A549 (cell line): ENCODE measurements around the gene LIG1. TPM values are rescaled to one million over a fixed set of nuclear protein-coding genes. Genes with fewer than 3 reads are reported as not detected.

Experiments used
- ATAC-seq, 2 experiments: fragments of 200-7000 bp in 1 of 2; fragments of >200 bp in 1 of 2; cut with Nextera tagmentation in 1 of 2; cut with Tn5 transposase in 1 of 2; 3 replicates each; pipeline versions ENCODE4 v1.8.0 to v1.9.1; 2018 to 2020; ENCODE audit warnings: mild to moderate bottlenecking in 1 of 2, moderate library complexity in 1 of 2
- CTCF ChIA-PET: fragments of 300-600 bp; sonication (Branson Sonifier 250); formaldehyde crosslinking; extraction: SDS; loops from one replicate; lab custom pipeline; 2021; ENCODE audit warnings: antibody characterized with exemption, inconsistent platforms; lab: Yijun Ruan, JAX
- POLR2A ChIA-PET: fragments of 350-600 bp; formaldehyde crosslinking; extraction: SDS; loops from one replicate; lab custom pipeline; 2021; ENCODE audit warnings: antibody characterized with exemption, inconsistent platforms; lab: Yijun Ruan, JAX
- DNase-seq, 2 experiments: peaks; one replicate each; pipeline versions ENCODE4 v3.0.0 to v3.0.0-alpha.2; 2011 to 2016; ENCODE audit warnings: low read depth in 1 of 2, low spot score in 1 of 2
- FAIRE-seq: peaks from 2 replicates; lab custom pipeline; 2011; peaks lifted over from hg19 to GRCh38; lab: Jason Lieb, UNC
- H3K27ac ChIP-seq, 2 experiments: fragments of >200 bp; sonication (Bioruptor Twin); formaldehyde crosslinking; 3 replicates each; pipeline ENCODE4 v1.5.1; 2016 to 2017
- H3K4me1 ChIP-seq: fragments of >200 bp; sonication (Bioruptor Twin); formaldehyde crosslinking; 3 replicates; pipeline ENCODE4 v1.6.1; 2016
- H3K4me2 ChIP-seq: fragments of >200 bp; sonication (Bioruptor Twin); formaldehyde crosslinking; 3 replicates; pipeline ENCODE4 v1.6.1; 2016
- H3K4me3 ChIP-seq: fragments of >200 bp; sonication (Bioruptor Twin); formaldehyde crosslinking; 3 replicates; pipeline ENCODE4 v1.5.1; 2016
- H3K9me3 ChIP-seq: fragments of >200 bp; sonication (Bioruptor Twin); formaldehyde crosslinking; 3 replicates; pipeline ENCODE4 v1.6.1; 2016
- BHLHE40 ChIP-seq: IDR thresholded peaks from 2 replicates; pipeline ENCODE4 v1.6.1; 2012; ENCODE audit warnings: low read depth, low read length, inconsistent platforms
- CBX8 ChIP-seq: fragments of 200-600 bp; sonication (generic); IDR thresholded peaks from 2 replicates; pipeline ENCODE4 v1.6.1; 2016
- CEBPB ChIP-seq, 2 experiments: fragments of >200 bp in 1 of 2; sonication (Bioruptor Twin) in 1 of 2; formaldehyde crosslinking in 1 of 2; IDR thresholded peaks; 2 replicates each; pipeline ENCODE4 v1.6.1; 2012 to 2016
- CHD2 ChIP-seq: fragments of 150-350 bp; IDR thresholded peaks from 2 replicates; pipeline ENCODE4 v1.6.1; 2014; ENCODE audit warnings: low read length; ENCODE audit not compliant: partially characterized antibody
- CTCF ChIP-seq: fragments of >200 bp; sonication (Bioruptor Twin); formaldehyde crosslinking; IDR thresholded peaks from 3 replicates; pipeline ENCODE4 v1.5.1; 2016
- EHF ChIP-seq: fragments of 250-450 bp; sonication (Bioruptor Pico); IDR thresholded peaks from 2 replicates; pipeline ENCODE4 v1.5.0; 2020; ENCODE audit warnings: mild to moderate bottlenecking
- EHMT2 ChIP-seq: fragments of 200-600 bp; sonication (generic); IDR thresholded peaks from 2 replicates; pipeline ENCODE4 v1.6.1; 2016; ENCODE audit warnings: antibody characterized with exemption, low read depth, mild to moderate bottlenecking, moderate library complexity
- EP300 ChIP-seq, 2 experiments: fragments of >200 bp; sonication (Bioruptor Twin); formaldehyde crosslinking; IDR thresholded peaks; 2 replicates in 1 of 2; 3 replicates in 1 of 2; pipeline ENCODE4 v1.6.1; 2016 to 2017
- FOSL2 ChIP-seq, 2 experiments: fragments of 450-650 bp in 1 of 2; fragments of >200 bp in 1 of 2; sonication (Bioruptor Twin) in 1 of 2; formaldehyde crosslinking; IDR thresholded peaks; 2 replicates each; pipeline versions ENCODE4 v1.5.0 to v1.6.1; 2016 to 2020; ENCODE audit warnings: mild to moderate bottlenecking in 1 of 2, moderate library complexity in 1 of 2
- FOXS1 ChIP-seq: fragments of 250-450 bp; sonication (Bioruptor Pico); IDR thresholded peaks from 2 replicates; pipeline ENCODE4 v1.5.0; 2020; ENCODE audit warnings: mild to moderate bottlenecking, moderate library complexity
- HES2 ChIP-seq: fragments of >200 bp; sonication (Bioruptor Twin); formaldehyde crosslinking; IDR thresholded peaks from 2 replicates; pipeline ENCODE4 v1.6.1; 2016
- HEYL ChIP-seq: fragments of 250-450 bp; sonication (Bioruptor Pico); IDR thresholded peaks from 2 replicates; pipeline ENCODE4 v1.8.0; 2021; ENCODE audit warnings: mild to moderate bottlenecking, moderate library complexity
- JUN ChIP-seq, 2 experiments: fragments of >200 bp; sonication (Bioruptor Twin); formaldehyde crosslinking; IDR thresholded peaks; 2 replicates in 1 of 2; 3 replicates in 1 of 2; pipeline ENCODE4 v1.6.1; 2016 to 2017
- JUNB ChIP-seq: fragments of >200 bp; sonication (Bioruptor Twin); formaldehyde crosslinking; IDR thresholded peaks from 2 replicates; pipeline ENCODE4 v1.6.1; 2016
- KDM1A ChIP-seq: fragments of 200-600 bp; sonication (generic); IDR thresholded peaks from 2 replicates; pipeline ENCODE4 v1.6.1; 2016; ENCODE audit warnings: low read depth, mild to moderate bottlenecking
- MAX ChIP-seq: IDR thresholded peaks from 2 replicates; pipeline ENCODE4 v1.6.1; 2012
- MYC ChIP-seq: IDR thresholded peaks from 2 replicates; pipeline ENCODE4 v1.6.1; 2012; ENCODE audit warnings: mild to moderate bottlenecking, inconsistent platforms, low read length, improper control_type of control experiment, borderline replicate concordance
- NPAS2 ChIP-seq: fragments of 250-450 bp; sonication (Bioruptor Pico); IDR thresholded peaks from 2 replicates; pipeline ENCODE4 v1.8.0; 2022; ENCODE audit warnings: mild to moderate bottlenecking, moderate library complexity, borderline replicate concordance
- PHF8 ChIP-seq: fragments of 200-600 bp; sonication (generic); IDR thresholded peaks from 2 replicates; pipeline ENCODE4 v1.6.1; 2016; ENCODE audit warnings: low read depth, mild to moderate bottlenecking, antibody characterized with exemption, moderate library complexity, borderline replicate concordance
- POLR2A ChIP-seq: IDR thresholded peaks from 2 replicates; pipeline ENCODE4 v1.6.1; 2012; ENCODE audit warnings: mild to moderate bottlenecking, low read length
- REST ChIP-seq: fragments of 200-600 bp; sonication (generic); IDR thresholded peaks from 2 replicates; pipeline ENCODE4 v1.6.1; 2016; ENCODE audit warnings: antibody characterized with exemption, mild to moderate bottlenecking, moderate library complexity
- SMC3 ChIP-seq: fragments of >200 bp; sonication (Bioruptor Twin); formaldehyde crosslinking; IDR thresholded peaks from 3 replicates; pipeline ENCODE4 v1.6.1; 2018; ENCODE audit warnings: inconsistent platforms
- TP53 ChIP-seq: fragments of 250-450 bp; sonication (Bioruptor Pico); IDR thresholded peaks from 2 replicates; pipeline ENCODE4 v1.5.0; 2021; ENCODE audit warnings: mild to moderate bottlenecking, moderate library complexity
- ZFP36 ChIP-seq: fragments of 450-650 bp; IDR thresholded peaks from 2 replicates; pipeline ENCODE4 v1.6.1; 2014; ENCODE audit warnings: borderline replicate concordance; ENCODE audit not compliant: partially characterized antibody
- WGBS: methylation state at CpG from one replicate; pipeline ENCODE4 v1.1.6; 2017; ENCODE audit errors: missing lambda C conversion rate; 5-methylcytosine and 5-hydroxymethylcytosine counted together
- polyA plus RNA-seq, 4 experiments: library from polyadenylated mRNA; depleted of rRNA in 3 of 4; stranded (reverse); fragments of >200 nt; fragmentation: RNase III in 1 of 4; extraction: RNeasy Plus Mini Kit Qiagen cat#74134 plus additional on column Dnase treatment in 1 of 4; gene quantifications; 2 replicates in 3 of 4; 3 replicates in 1 of 4; pipeline ENCODE4 v1.2.3, GENCODE V29; 2011 to 2017
- TF ChIP-seq, protein P1 (sequence below): fragments of 150-350 bp; IDR thresholded peaks from 2 replicates; pipeline ENCODE4 v1.6.1; 2014; ENCODE audit warnings: low read depth, mild to moderate bottlenecking, low read length

LIG1 gene
- polyA plus RNA-seq, 2 of the 4 experiments (the other 2 are of a cell fraction), result 54.9 to 101 TPM

- peak; percentile 85 for TF ChIP-seq REST
- peak; percentile 55 for TF ChIP-seq MAX
- TF ChIP-seq PHF8, result peak; percentile 73; the same call in 1 of the 2 replicates
- TF ChIP-seq BHLHE40, result peak; percentile 8; the same call in 1 of the 2 replicates
- peak; percentile 89 for TF ChIP-seq POLR2A
- no peak for TF ChIP-seq EHF (CRISPR knock-in tag)
- TF ChIP-seq, all 56 proteins: peak for 10
These were observed 59.7 kb downstream of the LIG1 start, which contains the start of gene PLA2G4C (continued) for GRCh38 chr19:48110350-48110966.

DNA sequence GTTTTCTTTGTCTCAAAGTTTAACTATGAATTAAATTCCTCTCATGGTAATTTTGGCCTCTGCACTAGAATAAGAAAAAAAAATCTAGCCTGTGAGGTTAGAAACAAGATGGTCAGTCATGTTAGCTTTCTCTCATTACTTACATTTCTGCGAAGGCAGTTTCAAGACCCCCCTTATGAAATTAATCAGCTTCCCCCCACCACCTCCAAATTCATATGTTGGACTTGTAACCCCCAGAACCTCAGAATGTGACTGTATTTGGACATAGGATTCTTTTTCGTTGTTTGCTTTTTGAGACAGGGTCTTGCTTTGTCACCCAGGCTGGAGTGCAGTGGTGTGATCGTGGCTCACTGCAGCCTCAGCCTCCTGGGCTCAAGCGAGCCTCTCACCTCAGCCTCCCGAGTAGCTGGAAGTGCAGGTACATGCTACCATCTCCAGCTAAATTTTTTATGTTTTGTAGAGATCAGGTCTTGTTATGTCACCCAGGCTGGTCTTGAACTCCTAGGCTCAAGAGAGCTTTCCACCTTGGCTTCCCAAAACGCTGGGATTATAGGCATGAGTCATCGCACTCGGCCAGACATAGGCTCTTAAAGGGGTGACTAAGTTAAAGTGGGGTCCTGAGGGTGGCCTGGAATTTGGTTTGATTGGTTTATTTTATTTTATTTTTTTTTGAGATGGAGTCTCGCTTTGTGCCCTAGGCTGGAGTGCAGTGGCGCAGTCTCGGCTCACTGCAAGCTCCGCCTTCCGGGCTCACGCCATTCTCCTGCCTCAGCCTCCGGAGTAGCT lies 61.0 kb downstream of the LIG1 start:
- Histone ChIP-seq H3K4me2 (no peak overlapping the region; the same call in 2 of the 3 replicates), H3K27ac (peak overlapping the region in 1 of 2 experiments; percentile 92; a peak in 2 of 6 replicates), H3K4me1 (peaks cover 15% of the 10 kb centered on the region), H3K4me3 (no peak overlapping the region), H3K9me3 (no peaks in the 10 kb centered on the region)
- ChIA-PET POLR2A (interaction anchor here (0.6 to 1.7 kb wide), 4 partner anchors 9 to 361 kb away, joined by 5 to 6 read pairs (median 6); no protein-coding TSS in a partner anchor), CTCF (interaction anchor here (0.6 to 15.6 kb wide), 14 partner anchors 9 to 291 kb away, joined by 3 to 281 read pairs (median 6); no protein-coding TSS in a partner anchor)
- WGBS, result 81% methylated on average over 15 of the region's 15 CpGs
- TF ChIP-seq CTCF (no peak), FOSL2 (IDR thresholded peaks at IDR 0.05) (no peak), FOSL2 (CRISPR knock-in tag; IDR thresholded peaks at IDR 0.05) (peak; percentile 65)
- DNase-seq (no peak), FAIRE-seq (no peak), ATAC-seq (no peak)

GRCh38 chr19:48103922-48104321 lies 66.2 kb downstream of the LIG1 start:
- ChIA-PET CTCF (interaction anchor here (0.6 to 15.6 kb wide), 10 partner anchors 10 to 140 kb away, joined by 3 to 281 read pairs (median 4); no protein-coding TSS in a partner anchor), POLR2A (no interaction called here)
- TF ChIP-seq NPAS2 (CRISPR knock-in tag) (no peak), HES2 (no peak), BHLHE40 (no peak), CBX8 (no peak), CEBPB (IDR thresholded peaks at IDR 0.05) (no peak), ZFP36 (no peak), PHF8 (no peak), JUNB (no peak), EP300 (IDR thresholded peaks at IDR 0.05) (no peak), SMC3 (no peak), FOXS1 (CRISPR knock-in tag) (no peak), HEYL (CRISPR knock-in tag) (no peak), KDM1A (no peak), MYC (no peak), JUN (IDR thresholded peaks at IDR 0.05) (no peak), TP53 (CRISPR knock-in tag) (no peak), EHMT2 (no peak), MAX (no peak), CHD2 (no peak)
- TF ChIP-seq, protein P1, sequence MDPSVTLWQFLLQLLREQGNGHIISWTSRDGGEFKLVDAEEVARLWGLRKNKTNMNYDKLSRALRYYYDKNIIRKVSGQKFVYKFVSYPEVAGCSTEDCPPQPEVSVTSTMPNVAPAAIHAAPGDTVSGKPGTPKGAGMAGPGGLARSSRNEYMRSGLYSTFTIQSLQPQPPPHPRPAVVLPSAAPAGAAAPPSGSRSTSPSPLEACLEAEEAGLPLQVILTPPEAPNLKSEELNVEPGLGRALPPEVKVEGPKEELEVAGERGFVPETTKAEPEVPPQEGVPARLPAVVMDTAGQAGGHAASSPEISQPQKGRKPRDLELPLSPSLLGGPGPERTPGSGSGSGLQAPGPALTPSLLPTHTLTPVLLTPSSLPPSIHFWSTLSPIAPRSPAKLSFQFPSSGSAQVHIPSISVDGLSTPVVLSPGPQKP, result no peak
- DNase-seq, result no peak
- ATAC-seq, result no peak
- Histone ChIP-seq H3K4me3 (no peak overlapping the region), H3K4me1 (peaks cover 7% of the 10 kb centered on the region), H3K9me3 (peaks cover 6% of the 10 kb centered on the region; the same call in 1 of the 3 replicates), H3K27ac (no peak overlapping the region), H3K4me2 (no peak overlapping the region)
- 88% methylated on average over 5 of the region's 5 CpGs for WGBS
- no peak for FAIRE-seq
